Fibroblast of the conjunctiva (primary cell): Measurements from ENCODE around the gene METTL23.
"Not testable (repeated sequence)": the region's sequence is repeated elsewhere in the genome, so short reads cannot be mapped to it uniquely, and the experiment has no call there.

Source experiments
- DNase-seq: peaks from one replicate; pipeline ENCODE4 v3.0.0-alpha.2; 2010; ENCODE audit warnings: low read depth

The METTL23 gene

DNA sequence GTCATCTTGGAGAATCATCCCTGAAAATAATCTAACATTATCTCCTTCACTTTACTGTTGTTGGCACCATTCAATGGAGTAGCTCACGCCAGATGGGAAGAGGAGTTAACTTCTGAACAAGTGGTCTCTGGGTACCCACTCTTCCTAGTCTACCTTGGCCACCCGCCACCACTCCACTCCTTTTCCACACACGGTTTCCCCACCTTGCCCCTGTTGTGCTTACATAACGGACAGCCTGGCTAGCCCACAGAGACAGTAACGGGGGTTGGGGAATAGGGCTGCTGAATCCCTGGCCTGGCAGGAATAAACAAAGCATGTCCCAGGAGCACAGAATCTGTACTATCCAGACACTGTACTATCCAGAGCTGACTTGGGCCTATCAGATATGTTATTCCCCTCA lies 12.3 kb upstream of the METTL23 start:
- DNase-seq, result no peak

DNA sequence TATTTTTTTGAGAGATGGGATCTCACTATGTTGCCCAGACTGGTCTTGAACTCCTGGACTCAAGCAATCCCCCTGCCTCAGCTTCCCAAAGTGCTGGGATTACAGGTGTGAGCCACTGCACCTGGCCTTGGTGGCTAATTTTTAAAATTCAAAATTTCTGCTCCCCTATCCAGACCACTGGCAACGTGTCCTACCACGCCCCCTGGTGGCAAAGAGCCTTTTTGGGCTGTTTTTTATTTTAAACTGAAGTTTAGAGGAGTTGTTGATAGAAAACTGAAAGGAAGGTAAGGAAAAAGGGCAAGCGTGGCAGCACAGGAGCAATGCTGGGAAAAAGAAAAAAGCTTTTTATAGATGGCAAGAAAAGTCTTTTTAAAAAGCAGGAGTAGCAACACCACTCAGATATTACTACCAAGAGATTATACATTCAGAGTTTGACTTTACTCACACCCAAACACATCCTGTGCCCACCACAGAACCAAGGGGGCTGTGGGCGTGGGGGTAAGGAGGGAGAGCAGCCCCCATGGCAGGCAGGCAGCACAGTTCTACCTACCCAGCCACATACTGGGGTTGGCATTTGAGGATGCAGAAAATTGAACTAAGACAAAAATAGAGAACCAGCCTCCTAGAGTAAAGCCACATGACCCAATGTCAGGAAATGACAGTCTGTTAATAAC lies 11.7 kb upstream of the METTL23 start:
- no peak for DNase-seq

DNA sequence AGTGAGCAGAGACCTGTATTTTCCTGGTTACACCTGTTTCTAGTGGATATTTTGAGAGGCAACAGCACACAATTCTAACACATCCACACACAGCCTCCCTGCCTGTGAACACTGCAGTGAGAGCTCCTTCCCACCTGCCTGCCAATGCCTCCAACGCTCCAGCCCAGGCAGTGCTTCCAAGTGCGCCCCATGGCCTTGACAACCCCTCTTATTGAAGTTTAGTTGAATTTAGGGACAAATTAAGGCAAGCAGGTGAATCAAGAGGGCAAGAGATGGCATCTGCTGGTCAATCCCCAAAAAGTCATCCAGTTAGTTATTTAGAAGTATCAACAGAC lies 11.2 kb upstream of the METTL23 start:
- no peak for DNase-seq

DNA sequence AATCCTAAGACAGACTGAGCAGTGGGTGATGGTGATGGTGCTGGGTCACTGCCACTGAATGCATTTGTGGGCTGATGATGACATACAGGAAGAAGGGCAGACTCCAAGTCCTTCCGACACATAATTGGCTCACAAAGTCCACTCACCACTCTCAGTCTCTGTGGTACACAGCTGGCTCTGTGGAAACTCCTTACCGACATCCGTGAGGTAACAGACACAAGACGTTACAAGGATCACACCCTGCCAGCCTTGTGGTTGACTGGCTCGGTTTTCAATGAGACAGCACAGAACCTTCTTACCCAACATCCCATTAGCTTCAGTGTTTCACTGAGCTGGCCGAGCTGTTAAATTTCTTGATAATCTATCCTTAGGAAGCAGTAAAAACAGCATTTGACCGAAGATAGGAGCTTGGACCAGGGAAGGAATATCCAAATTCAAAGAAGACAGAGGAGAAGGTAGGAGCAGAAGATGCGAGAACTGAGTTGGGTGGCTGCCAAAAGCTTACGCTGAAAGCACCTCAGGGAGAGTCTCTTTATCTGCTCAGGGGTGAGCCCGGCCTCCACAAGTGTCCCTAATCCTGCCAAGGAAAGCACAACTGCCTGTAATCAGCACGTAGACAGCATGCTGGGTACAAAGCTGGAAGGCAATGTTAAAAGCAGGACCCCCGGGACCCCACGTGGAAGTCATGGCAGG lies 10.3 kb upstream of the METTL23 start:
- no peak for DNase-seq

DNA sequence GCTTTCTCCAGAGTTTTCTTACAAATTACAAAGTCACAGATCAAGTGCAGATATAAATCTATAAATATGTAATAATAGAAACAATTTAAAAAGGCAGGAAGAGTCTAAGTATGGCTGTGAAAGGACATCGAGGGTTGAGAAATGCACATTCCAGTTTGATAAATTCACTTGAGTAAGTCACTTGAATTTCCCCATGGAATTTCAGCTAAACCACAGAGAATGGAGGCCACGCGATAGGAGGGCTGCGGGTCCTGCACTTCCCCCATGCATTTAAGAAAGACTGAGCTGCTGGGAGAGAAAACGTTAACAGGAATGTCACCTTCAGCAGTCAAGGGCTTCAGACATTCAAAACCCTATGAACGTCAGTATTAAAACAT lies 9.8 kb upstream of the METTL23 start:
- no peak for DNase-seq

DNA sequence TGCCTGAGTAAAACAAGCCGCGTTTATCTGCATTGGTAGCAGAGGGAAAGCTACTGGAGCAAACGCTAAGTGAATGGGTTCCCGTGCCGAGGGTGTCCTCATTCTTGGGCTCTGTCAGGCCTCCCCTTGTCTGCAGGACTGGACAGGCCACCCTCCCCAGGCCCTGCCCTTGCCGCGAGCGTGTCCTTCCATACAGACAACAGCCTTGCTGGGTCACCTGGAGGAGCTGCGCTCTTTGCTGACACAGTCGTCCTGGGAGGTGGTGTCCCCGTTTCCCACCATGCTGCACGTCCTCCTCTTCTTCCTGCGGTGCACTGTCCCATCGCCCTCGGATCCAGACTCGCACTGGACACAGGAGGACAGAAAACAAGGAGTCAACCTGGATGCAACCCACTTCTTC lies 8.1 kb upstream of the METTL23 start:
- DNase-seq, result no peak

DNA sequence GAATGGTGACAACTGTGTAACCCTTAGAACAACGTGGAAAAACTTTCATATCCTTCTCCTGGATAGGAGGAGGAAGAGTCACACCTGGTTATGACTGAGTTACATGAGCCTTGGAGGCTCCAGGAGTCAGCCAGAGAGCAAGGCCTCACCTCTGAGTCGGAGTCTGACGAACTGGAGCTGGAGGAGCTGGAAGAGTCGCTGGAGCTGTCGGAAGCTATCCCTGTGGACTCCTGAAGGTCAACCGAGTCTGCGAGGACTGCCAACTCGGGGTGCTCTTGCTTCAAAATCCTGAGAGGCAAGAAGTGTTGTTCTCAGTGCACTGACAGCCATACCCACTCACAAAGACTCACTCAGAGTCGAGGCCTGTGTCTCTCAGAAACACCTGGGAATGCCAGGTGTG lies 6.4 kb upstream of the METTL23 start:
- no peak for DNase-seq

DNA sequence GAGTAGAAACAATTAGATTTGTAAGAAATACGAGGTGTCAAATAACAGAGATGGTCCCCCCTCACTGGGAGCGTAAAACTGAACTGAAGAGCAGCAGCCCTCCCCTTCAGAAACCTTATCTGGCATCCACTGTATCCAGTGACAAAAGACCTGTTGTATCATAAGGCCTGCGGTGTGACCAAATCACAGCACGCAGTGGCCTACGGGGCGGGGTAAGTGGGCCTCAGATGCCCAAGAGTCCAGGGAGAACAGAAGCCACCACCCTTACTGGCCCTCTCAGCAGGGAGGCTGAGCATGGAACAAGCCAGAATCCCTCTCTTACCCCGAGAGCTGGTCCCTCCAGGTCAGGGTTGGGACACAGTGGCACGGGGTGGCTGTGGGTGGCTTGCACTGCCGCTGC lies 5.7 kb upstream of the METTL23 start:
- no peak for DNase-seq

DNA sequence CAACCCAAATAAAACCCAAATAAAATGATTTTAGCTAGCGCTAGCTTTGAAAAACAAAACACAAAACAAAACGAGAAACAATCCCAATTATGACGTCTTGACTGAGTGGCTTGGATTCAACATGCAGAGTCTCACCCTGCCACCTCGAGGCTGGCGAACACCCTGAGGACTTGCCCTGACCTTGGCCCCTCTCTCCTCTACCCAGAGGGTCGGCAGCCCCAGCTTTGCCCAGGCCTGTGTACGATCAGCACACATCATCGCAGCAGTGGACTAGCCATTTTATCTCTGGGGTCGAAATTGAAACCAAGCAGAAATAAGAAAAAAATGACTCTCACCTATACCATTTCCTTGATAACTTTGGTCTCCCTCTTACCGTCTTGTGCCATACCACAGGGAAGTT lies 5.2 kb upstream of the METTL23 start:
- no peak for DNase-seq

DNA sequence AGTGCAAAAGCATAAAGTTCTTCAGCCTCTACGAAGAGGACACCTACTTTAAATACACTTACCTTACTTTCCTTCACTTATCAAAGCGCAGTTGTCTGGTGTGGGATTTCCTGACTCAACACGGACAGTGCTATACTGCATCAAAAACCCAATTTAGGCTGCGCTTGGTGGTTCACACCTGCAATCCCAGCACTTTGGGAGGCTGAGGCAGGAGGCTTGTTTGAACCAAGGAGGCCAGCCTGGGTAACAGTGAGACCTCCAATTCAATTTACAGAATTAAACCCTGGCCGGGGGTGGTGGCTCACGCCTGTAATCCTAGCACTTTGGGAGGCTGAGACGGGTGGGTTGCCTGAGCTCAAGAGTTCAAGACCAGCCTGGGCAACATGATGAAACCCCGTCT lies 4.4 kb upstream of the METTL23 start:
- DNase-seq, result no peak

DNA sequence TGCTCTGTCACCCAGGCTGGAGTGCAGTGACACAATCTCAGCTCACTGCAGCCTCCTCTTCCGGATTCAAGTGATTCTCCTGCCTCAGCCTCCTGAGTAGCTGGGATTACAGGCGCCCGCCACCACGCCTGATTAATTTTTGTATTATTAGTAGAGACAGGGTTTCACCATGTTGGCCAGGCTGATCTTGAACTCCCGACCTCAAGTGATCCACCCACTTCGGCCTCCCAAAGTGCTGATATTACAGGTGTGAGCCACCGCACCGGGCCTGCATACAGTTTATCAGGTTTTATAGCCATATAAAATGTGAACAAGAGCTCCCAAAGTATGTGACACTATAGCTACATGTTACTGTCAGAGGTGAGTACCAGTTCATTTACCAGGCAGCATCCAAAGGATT lies 3.7 kb upstream of the METTL23 start:
- not testable (repeated sequence) for DNase-seq

DNA sequence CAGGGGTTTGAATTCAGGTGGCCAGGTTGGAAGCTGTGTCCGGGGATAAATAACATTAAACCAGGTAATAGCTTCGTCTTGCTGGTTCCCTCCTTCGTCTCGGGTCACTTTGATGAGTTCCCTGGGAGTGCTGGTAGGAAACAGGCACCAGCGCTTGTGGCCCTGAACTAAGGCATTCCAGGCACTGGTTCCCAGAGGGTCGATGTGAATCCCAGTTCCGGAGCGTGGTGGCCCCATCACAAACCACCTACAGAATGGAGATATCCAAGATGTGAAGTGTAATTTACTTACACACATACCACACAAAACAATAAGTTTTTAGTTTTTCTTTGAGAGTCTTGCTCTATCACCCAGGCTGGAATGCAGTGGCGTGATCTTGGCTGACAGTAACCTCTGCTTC lies 2.8 kb upstream of the METTL23 start:
- DNase-seq, result no peak

DNA sequence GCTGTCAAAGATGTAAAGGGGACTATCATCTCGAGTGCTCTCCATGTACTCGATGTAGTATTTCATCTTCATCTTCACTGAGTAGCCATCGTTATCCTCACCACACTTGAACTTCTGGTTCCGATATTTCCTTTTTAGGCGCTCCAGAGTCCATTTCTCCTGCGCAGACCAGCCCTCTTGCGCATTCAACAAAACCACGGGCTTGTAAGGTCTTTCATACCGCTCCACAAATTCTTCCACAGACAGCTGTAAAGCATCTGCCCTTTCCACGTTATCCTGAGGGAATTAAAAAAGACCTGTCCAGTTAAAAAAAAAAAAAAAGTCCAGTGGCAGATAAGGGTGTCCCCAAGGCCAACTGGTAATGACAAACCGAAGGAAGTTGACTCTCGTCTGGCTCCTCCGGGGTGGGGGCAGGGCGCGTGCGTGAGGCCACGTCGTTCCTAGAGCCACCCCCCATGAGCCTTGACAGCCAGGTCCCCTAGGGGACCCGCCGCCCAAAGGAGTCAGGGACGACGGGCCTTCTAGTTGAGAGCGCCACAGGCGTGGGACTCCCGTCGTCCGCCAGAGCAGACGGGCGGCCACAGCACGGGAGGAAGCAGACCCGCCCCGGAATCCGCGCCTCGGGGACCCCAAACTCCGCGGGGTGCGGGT lies 934 bp upstream of the METTL23 start:
- DNase-seq, result no peak

DNA sequence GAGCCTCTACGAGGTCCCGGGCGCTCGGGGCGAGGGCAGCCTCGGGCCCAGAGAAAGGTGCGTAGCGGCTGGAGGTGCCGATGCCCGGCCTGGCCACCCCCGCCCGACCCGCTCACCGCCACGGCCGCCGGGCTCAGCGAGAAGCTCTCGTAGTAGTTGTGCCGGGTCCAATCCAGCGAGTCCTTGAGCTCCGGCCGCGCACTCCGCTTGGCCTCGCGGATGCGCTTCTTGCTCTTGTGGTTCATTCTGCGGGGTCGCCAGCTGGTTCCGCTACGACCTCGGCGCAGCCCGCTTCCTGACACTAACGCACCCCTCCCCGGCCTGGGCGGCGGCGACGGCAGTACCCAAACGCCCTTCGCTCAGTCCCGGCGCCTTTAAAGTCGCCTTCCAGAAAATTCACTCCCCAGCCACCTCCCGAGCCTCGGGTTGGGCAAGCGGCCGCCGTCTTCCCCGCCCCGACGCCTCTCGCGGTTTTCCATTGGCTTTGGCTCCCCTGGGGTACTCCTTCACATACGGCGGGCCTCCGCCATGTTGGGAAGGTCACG lies 336 bp upstream of the METTL23 start, which contains the start of gene JMJD6:
JMJD6 (minus strand) TSS at position 376 of the 545 bp plus-strand sequence; CDS start at position 245, 131 bp downstream.
- DNase-seq, result peak; percentile 93

DNA sequence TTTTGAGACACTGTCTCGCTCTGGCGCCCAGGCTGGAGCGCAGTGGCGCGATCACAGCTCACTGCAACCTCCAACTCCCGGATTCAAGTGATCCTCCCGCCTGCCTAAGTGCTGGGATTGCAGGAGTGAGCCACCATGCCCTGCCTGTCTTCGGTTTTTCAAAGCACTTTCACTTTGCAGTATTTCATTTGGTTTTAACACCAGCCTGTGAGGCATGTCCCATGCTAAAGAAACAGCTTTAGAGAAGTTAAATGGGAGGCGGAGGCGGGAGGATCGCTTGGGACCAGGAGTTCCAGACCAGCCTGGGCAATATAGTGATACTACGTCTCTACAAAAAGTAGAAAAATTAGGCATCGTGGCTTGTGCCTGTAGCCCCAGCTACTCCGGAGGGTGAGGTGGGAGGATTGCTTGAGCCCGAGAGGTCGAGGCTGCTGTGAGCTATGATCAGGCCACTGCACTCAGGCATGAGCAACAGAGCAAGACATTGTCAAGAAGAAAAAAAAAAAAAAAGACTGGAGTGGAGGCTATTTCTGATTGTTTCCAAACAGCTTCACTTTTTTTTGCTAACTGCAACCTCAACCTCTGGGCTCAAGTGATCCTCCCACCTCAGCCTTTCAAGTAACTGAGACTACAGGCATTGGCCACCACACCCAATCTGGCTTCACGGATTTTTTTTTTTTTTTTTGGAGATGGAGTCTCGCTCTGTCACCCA lies 1.3 kb downstream of the METTL23 start:
- no peak for DNase-seq

DNA sequence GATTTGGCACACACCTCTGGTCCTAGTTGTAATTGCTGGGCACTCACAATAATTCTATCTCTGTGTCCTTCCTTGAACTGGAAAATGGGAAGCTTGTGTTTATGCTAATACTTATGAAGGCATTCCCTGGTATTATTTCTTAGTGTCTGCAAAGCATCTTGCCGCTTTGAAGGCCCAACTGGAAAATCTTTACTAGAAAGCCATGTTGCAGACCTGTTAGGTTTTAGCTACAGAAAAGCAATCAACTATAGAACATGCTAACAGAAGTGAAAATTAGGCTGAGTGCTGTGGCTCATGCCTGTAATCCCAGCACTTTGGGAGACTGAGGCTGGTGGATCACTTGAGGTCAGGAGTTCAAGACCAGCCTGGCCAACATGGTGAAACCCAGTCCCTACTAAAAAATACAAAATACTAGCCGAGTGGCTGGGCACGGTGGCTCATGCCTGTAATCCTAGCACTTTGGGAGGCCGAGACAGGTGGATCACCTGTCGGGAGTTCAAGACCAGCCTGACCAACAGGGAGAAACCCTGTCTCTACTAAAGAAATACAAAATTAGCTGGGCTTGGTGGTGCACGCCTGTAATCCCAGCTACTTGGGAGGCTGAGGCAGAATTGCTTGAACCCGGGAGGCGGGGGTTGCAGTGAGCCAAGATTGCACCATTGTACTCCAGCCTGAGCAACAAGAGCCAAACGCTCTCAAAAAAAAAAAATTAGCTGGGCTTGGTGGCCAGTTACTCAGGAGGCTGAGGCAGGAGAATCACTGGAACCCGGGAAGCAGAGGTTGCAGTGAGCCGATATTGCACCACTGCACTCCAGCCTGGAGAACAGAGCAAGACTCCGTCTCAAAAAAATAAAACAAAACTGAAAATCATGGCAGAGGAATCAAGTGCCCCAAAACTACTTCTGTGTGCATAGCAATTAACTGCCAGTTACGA lies 5.4 kb downstream of the METTL23 start:
- DNase-seq, result not testable (repeated sequence)

DNA sequence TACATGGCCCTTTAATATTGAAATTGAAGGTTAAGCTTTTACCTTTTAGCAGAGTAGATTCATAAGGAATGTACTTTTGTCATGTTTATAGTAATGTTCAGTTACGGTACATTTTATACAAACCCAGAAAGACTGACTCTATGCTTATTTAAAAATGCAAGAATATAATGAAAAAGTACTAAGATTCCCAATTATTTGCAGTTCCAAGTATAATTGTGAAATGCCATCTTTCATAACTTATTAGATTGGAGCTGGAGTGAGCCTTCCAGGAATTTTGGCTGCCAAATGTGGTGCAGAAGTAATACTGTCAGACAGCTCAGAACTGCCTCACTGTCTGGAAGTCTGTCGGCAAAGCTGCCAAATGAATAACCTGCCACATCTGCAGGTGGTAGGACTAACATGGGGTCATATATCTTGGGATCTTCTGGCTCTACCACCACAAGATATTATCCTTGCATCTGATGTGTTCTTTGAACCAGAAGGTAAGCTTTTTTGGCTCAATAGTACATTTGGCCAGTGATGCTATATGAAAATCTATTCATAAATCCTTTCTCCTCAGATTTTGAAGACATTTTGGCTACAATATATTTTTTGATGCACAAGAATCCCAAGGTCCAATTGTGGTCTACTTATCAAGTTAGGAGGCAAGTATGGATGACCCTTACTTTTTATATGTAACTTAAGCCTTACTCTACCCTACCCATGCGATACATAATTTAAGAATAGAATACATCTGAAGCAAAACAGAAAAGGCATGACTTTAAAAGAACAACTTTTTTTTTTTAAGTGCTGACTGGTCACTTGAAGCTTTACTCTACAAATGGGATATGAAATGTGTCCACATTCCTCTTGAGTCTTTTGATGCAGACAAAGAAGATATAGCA lies 6.3 kb downstream of the METTL23 start:
- no peak for DNase-seq

DNA sequence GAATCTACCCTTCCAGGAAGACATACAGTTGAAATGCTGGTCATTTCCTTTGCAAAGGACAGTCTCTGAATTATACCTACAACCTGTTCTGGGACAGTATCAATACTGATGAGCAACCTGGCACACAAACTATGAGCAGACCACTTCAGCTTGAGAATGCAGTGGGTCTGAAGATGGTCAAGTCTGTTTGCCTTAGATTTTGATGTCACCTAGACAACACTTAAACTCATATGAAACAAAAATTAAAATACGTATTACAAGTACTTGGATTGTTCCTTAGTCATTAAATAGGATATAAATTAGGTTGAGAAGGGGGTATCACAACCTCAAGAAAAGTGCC lies 6.9 kb downstream of the METTL23 start:
- no peak for DNase-seq

DNA sequence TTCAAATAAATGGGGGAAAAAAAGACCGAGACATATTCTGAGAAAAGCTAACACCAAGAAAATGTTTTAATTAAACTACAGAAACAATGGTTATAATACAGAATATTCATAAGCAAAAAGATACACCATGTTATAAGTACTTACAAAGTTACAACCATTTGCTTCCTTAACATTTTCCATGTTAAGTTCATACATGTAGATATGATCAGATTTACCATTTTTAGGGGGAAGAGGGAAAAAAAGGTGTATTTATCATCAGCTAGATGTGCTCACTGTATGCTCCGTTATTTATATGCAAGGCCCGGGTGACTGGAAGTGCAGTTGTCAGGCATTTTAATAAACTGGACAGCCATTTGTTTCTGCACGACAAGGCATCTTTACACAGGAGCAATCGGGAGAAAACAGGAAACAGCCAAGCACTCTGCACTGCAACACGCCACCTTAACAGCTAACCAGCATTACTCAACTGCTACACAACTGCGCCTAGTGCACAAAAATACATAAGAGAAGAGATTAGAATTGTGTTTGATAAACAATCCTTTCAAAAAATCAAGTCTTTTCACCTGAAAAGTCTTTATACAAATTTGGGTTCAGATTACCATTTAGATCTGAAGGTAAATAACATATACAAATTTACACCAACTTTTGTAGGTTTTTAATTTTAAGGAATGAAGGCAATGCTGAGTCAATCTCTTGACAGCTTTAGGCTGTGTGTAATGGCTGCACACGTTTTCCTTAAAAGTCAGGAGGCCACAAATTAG lies 7.6 kb downstream of the METTL23 start:
- no peak for DNase-seq

DNA sequence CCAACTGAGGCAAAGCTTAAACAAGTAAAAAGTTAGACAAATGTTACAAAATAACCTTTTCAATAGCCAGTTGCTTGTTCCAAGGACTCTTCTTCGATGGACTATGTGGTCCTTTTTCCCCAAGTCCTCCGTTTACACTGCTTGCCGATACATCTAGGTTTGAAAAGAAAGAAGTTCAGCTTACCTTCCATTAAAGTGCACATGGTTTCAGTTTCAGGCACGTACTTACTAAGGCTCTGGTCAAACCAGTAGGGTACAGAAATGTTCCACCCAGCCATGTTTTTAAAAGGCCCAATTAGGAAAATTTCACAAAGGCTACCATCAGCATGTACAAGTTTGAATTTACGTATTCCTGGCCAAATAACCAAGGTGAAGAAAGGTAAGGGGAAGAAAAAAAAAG lies 8.4 kb downstream of the METTL23 start:
- no peak for DNase-seq
